ENCODE measurements around the gene IKZF4.
"Not testable (repeated sequence)": the region's sequence is repeated elsewhere in the genome, so short reads cannot be mapped to it uniquely, and the experiment has no call there.

The IKZF4 gene

GRCh38 chr12:55999999-56000540 is 20.8 kb upstream of the IKZF4 start:
- H3K4me2 ChIP-seq (ENCODE audit: insufficient read depth, low read length); H4K20me1 ChIP-seq (ENCODE audit: insufficient read depth, low read length); ATAC-seq (ENCODE audit: insufficient read depth, low read depth); DNase-seq; H3K27ac ChIP-seq (ENCODE audit: low read length); H3K27me3 ChIP-seq (ENCODE audit: insufficient read depth, low read length, poor library complexity); H3K9ac ChIP-seq (ENCODE audit: low read depth, low read length); H3K79me2 ChIP-seq (ENCODE audit: insufficient read depth, low read length); H3K36me3 ChIP-seq (ENCODE audit: insufficient read depth, low read length); H2AFZ ChIP-seq (ENCODE audit: low read depth, low read length); H3K9me3 ChIP-seq (ENCODE audit: insufficient read depth, low read length, severe bottlenecking); H3K4me3 ChIP-seq (ENCODE audit: low read depth in 1 of 2, low read length in 2 of 2); H3K4me1 ChIP-seq (ENCODE audit: insufficient read depth, low read length): not testable (repeated sequence)
- TF ChIP-seq CTCF (IDR thresholded peaks at IDR 0.05; ENCODE audit: borderline replicate concordance, extremely low read depth, low read length, poor library complexity, severe bottlenecking) = peak; percentile 6

DNA sequence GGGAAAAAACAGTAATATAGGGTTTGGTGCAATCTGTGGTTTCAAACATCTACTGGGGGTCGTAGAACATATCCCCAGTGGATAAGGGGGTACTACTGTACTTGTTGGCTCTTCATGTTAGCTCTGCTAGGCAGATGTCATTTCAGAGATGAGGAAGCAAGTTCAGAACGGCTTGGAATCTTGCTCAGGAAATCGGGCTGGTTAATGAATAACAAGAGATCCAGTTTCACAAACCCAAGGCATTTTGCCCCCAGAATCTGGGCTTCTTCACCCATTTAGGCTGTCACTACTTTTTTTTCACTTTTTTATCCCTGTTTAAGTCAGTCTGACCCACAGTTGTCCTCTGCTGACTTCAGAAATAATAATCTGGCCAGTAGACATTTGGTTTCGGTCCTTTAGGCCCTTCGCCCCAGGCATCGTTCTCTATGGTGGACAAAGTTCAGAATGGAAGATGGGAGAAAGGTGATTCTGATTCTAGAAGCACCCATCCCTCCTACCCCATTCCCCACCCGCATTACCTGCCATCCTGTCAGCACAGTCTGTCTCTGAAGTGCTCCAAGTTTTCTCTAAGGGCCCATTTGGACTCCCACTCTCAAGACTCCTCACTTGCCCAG is 19.2 kb upstream of the IKZF4 start:
- TF ChIP-seq EZH2 (IDR thresholded peaks at IDR 0.05; ENCODE audit: borderline replicate concordance, low read depth, low read length, severe bottlenecking) (no peak), CTCF (IDR thresholded peaks at IDR 0.05; ENCODE audit: borderline replicate concordance, extremely low read depth, low read length, poor library complexity, severe bottlenecking) (no peak)
- ATAC-seq (ENCODE audit: insufficient read depth, low read depth) (no peak), DNase-seq (no peak)
- H3K4me2 ChIP-seq (ENCODE audit: insufficient read depth, low read length) = no peak overlapping the region
- no peaks in the 10 kb centered on the region for H3K9me3 ChIP-seq (ENCODE audit: insufficient read depth, low read length, severe bottlenecking)
- no peak overlapping the region for H3K4me3 ChIP-seq (ENCODE audit: low read depth in 1 of 2, low read length in 2 of 2)
- H3K27me3 ChIP-seq (ENCODE audit: insufficient read depth, low read length, poor library complexity) = no peaks in the 10 kb centered on the region
- no peak overlapping the region for H3K27ac ChIP-seq (ENCODE audit: low read length)
- H3K36me3 ChIP-seq (ENCODE audit: insufficient read depth, low read length) = no peaks in the 10 kb centered on the region
- no peak overlapping the region for H3K9ac ChIP-seq (ENCODE audit: low read depth, low read length)
- no peak overlapping the region for H2AFZ ChIP-seq (ENCODE audit: low read depth, low read length)
- H4K20me1 ChIP-seq (ENCODE audit: insufficient read depth, low read length) = no peaks in the 10 kb centered on the region
- H3K4me1 ChIP-seq (ENCODE audit: insufficient read depth, low read length) = no peaks in the 10 kb centered on the region
- no peaks in the 10 kb centered on the region for H3K79me2 ChIP-seq (ENCODE audit: insufficient read depth, low read length)

DNA sequence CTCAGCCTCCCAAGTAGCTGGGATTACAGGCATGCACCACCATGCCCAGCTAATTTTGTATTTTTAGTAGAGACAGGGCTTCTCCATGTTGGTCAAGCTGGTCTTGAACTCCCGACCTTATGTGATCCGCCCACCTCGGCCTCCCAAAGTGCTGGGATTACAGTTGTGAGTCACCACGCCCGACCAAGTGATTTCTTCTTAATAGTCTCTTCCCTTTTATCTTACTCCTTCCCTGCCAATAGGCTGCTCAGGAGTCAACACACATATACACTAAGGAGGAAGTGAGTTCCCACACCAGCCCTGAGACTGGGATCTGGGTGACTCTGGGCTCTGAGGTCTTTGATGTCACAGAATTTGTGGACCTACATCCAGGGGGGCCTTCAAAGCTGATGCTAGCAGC is 17.5 kb upstream of the IKZF4 start:
- ATAC-seq (ENCODE audit: insufficient read depth, low read depth); H3K4me3 ChIP-seq (ENCODE audit: low read depth in 1 of 2, low read length in 2 of 2); DNase-seq; H2AFZ ChIP-seq (ENCODE audit: low read depth, low read length); H3K27me3 ChIP-seq (ENCODE audit: insufficient read depth, low read length, poor library complexity); H3K4me1 ChIP-seq (ENCODE audit: insufficient read depth, low read length); H3K9me3 ChIP-seq (ENCODE audit: insufficient read depth, low read length, severe bottlenecking); H3K4me2 ChIP-seq (ENCODE audit: insufficient read depth, low read length); H3K9ac ChIP-seq (ENCODE audit: low read depth, low read length); H3K36me3 ChIP-seq (ENCODE audit: insufficient read depth, low read length); H3K79me2 ChIP-seq (ENCODE audit: insufficient read depth, low read length); H3K27ac ChIP-seq (ENCODE audit: low read length); H4K20me1 ChIP-seq (ENCODE audit: insufficient read depth, low read length): not testable (repeated sequence)

GRCh38 chr12:56004211-56004610 is 16.6 kb upstream of the IKZF4 start:
- TF ChIP-seq CTCF (IDR thresholded peaks at IDR 0.05; ENCODE audit: borderline replicate concordance, extremely low read depth, low read length, poor library complexity, severe bottlenecking) = no peak
- no peak for TF ChIP-seq EZH2 (IDR thresholded peaks at IDR 0.05; ENCODE audit: borderline replicate concordance, low read depth, low read length, severe bottlenecking)
- Histone ChIP-seq H3K27me3 (ENCODE audit: insufficient read depth, low read length, poor library complexity) (no peaks in the 10 kb centered on the region), H3K4me1 (ENCODE audit: insufficient read depth, low read length) (peaks cover 9% of the 10 kb centered on the region), H3K9ac (ENCODE audit: low read depth, low read length) (no peak overlapping the region), H3K4me2 (ENCODE audit: insufficient read depth, low read length) (no peak overlapping the region), H3K27ac (ENCODE audit: low read length) (no peak overlapping the region), H3K36me3 (ENCODE audit: insufficient read depth, low read length) (no peaks in the 10 kb centered on the region), H3K9me3 (ENCODE audit: insufficient read depth, low read length, severe bottlenecking) (no peaks in the 10 kb centered on the region), H3K4me3 (ENCODE audit: low read depth in 1 of 2, low read length in 2 of 2) (no peak overlapping the region), H3K79me2 (ENCODE audit: insufficient read depth, low read length) (no peaks in the 10 kb centered on the region), H4K20me1 (ENCODE audit: insufficient read depth, low read length) (no peaks in the 10 kb centered on the region), H2AFZ (ENCODE audit: low read depth, low read length) (no peak overlapping the region)
- ATAC-seq (ENCODE audit: insufficient read depth, low read depth) = no peak
- DNase-seq = no peak

Measured in DND-41 (cell line).